Measurements from ENCODE around the gene FGR.

Gene FGR

GRCh38 chr1:27600498-27601175, 34.3 kb downstream of the FGR start:
- Histone ChIP-seq H3K27me3 (no peaks in the 10 kb centered on the region), H3K36me3 (no peaks in the 10 kb centered on the region), H3K4me3 (ENCODE audit: low read depth, low read length) (peak overlapping the region; percentile 71), H3K4me1 (peaks cover 27% of the 10 kb centered on the region), H3K9me3 (no peaks in the 10 kb centered on the region)
- peak; percentile 61 for DNase-seq
- TF ChIP-seq CTCF (IDR thresholded peaks at IDR 0.05; ENCODE audit: low read depth, low read length), result peak; percentile 32

GRCh38 chr1:27599605-27600497, 35.1 kb downstream of the FGR start:
- Histone ChIP-seq H3K4me3 (ENCODE audit: low read depth, low read length) (peak overlapping the region; percentile 20), H3K9me3 (no peaks in the 10 kb centered on the region), H3K36me3 (no peaks in the 10 kb centered on the region), H3K27me3 (no peaks in the 10 kb centered on the region), H3K4me1 (peaks cover 27% of the 10 kb centered on the region)
- DNase-seq, result peak; percentile 43
- TF ChIP-seq CTCF (IDR thresholded peaks at IDR 0.05; ENCODE audit: low read depth, low read length), result no peak

GRCh38 chr1:27598902-27599528, 36.0 kb downstream of the FGR start:
- peak; percentile 68 for DNase-seq
- Histone ChIP-seq H3K9me3 (no peaks in the 10 kb centered on the region), H3K36me3 (no peaks in the 10 kb centered on the region), H3K4me3 (ENCODE audit: low read depth, low read length) (peak overlapping the region; percentile 16), H3K27me3 (no peaks in the 10 kb centered on the region), H3K4me1 (peaks cover 31% of the 10 kb centered on the region)
- TF ChIP-seq CTCF (IDR thresholded peaks at IDR 0.05; ENCODE audit: low read depth, low read length), result no peak

GRCh38 chr1:27598295-27598687, 36.7 kb downstream of the FGR start:
- TF ChIP-seq CTCF (IDR thresholded peaks at IDR 0.05; ENCODE audit: low read depth, low read length), result no peak
- Histone ChIP-seq H3K9me3 (no peaks in the 10 kb centered on the region), H3K4me3 (ENCODE audit: low read depth, low read length) (peak overlapping the region; percentile 16; the same call in 1 of the 2 replicates), H3K4me1 (peaks cover 37% of the 10 kb centered on the region), H3K27me3 (no peaks in the 10 kb centered on the region), H3K36me3 (no peaks in the 10 kb centered on the region)
- peak; percentile 88 for DNase-seq

- TF ChIP-seq CTCF (IDR thresholded peaks at IDR 0.05; ENCODE audit: low read depth, low read length), result no peak
- peaks cover 39% of the 10 kb centered on the region for H3K4me1 ChIP-seq
- no peak overlapping the region for H3K4me3 ChIP-seq (ENCODE audit: low read depth, low read length)
- no peaks in the 10 kb centered on the region for H3K9me3 ChIP-seq
- H3K27me3 ChIP-seq, result no peaks in the 10 kb centered on the region
- DNase-seq, result no peak
- H3K36me3 ChIP-seq, result no peaks in the 10 kb centered on the region
Observed at GRCh38 chr1:27597516-27598294, 37.3 kb downstream of the FGR start.
